B cell (primary cell): ENCODE results near the gene NHERF2. TPM values are rescaled to one million over a fixed set of nuclear protein-coding genes. Genes with fewer than 3 reads are reported as not detected.

Experiments
- ATAC-seq: fragments of 200-7000 bp; cut with Tn5 transposase; one replicate; pipeline ENCODE4 v1.10.0; 2021; ENCODE audit warnings: low read depth, mild to moderate bottlenecking, moderate number of reproducible peaks, moderate library complexity
- CTCF ChIA-PET: fragments of 350-600 bp; sonication (Branson Sonifier 250); formaldehyde crosslinking; loops from one replicate; lab custom pipeline; 2021; ENCODE audit warnings: antibody characterized with exemption, inconsistent platforms; lab: Charles Lee
- POLR2A ChIA-PET: fragments of 350-600 bp; sonication (Branson Sonifier 250); formaldehyde crosslinking; loops from one replicate; lab custom pipeline; 2021; ENCODE audit warnings: antibody characterized with exemption; lab: Charles Lee
- DNase-seq: peaks from one replicate; pipeline ENCODE4 v3.0.0; 2013
- H2AFZ ChIP-seq: 2 replicates; pipeline ENCODE4 v1.6.1; 2012; ENCODE audit warnings: mild to moderate bottlenecking, low read depth, low read length; ENCODE audit not compliant: insufficient read depth, poor library complexity, severe bottlenecking
- H3K27ac ChIP-seq, 2 donors: 1 replicate in 1 of 2; 2 replicates in 1 of 2; pipeline ENCODE4 v1.5.1; 2012 to 2013; ENCODE audit warnings: low read length in 2 of 2, mild to moderate bottlenecking in 2 of 2, moderate library complexity in 1 of 2
- H3K27me3 ChIP-seq, 4 experiments: fragments of 200-600 bp in 1 of 4; sonication (generic) in 1 of 4; replicated peaks in 1 of 4; 1 replicate in 2 of 4; 2 replicates in 2 of 4; pipeline versions ENCODE4 v1.6.1 to v1.7.0; 2013 to 2016; ENCODE audit warnings: low read length in 3 of 4, mild to moderate bottlenecking in 2 of 4, mixed read lengths in 1 of 4, moderate library complexity in 1 of 4; ENCODE audit not compliant: insufficient read depth in 4 of 4, control insufficient read depth in 3 of 4; ENCODE audit errors: control extremely low read depth in 1 of 4
- H3K36me3 ChIP-seq, 2 experiments: replicated peaks in 1 of 2; 1 replicate in 1 of 2; 2 replicates in 1 of 2; pipeline versions ENCODE4 v1.6.1 to v1.7.1; 2013; ENCODE audit warnings: low read length in 1 of 2; ENCODE audit not compliant: insufficient read depth in 2 of 2, control insufficient read depth in 1 of 2; ENCODE audit errors: control extremely low read depth in 1 of 2, extremely low read depth in 1 of 2
- H3K4me1 ChIP-seq, 2 donors: fragments of 200-600 bp in 1 of 2; sonication (generic) in 1 of 2; 1 replicate in 1 of 2; 2 replicates in 1 of 2; pipeline versions ENCODE4 v1.5.1 to v1.6.1; 2013 to 2017; ENCODE audit warnings: low read length in 2 of 2; ENCODE audit not compliant: control insufficient read depth in 2 of 2, insufficient read depth in 2 of 2
- H3K4me2 ChIP-seq: replicated peaks from 2 replicates; pipeline ENCODE3; 2012; ENCODE audit warnings: mild to moderate bottlenecking, low read depth, low read length; ENCODE audit not compliant: poor library complexity, severe bottlenecking
- H3K4me3 ChIP-seq, 5 experiments: fragments of 200-600 bp in 1 of 5; sonication (generic) in 1 of 5; 1 replicate in 3 of 5; 2 replicates in 2 of 5; pipeline versions ENCODE4 v1.5.1 to v1.7.0; 2011 to 2016; ENCODE audit warnings: low read length in 4 of 5, mild to moderate bottlenecking in 4 of 5, low read depth in 2 of 5, control low read depth in 1 of 5, moderate library complexity in 1 of 5; ENCODE audit not compliant: insufficient read depth in 1 of 5; ENCODE audit errors: control extremely low read depth in 1 of 5, extremely low read depth in 1 of 5
- H3K79me2 ChIP-seq: fragments of 200-600 bp; sonication (generic); one replicate; pipeline ENCODE4 v1.6.0; 2016; ENCODE audit warnings: low read length; ENCODE audit not compliant: control insufficient read depth, insufficient read depth
- H3K9ac ChIP-seq: fragments of 200-600 bp; sonication (generic); 2 replicates; pipeline ENCODE4 v1.6.1; 2017; ENCODE audit warnings: mild to moderate bottlenecking, low read length, moderate library complexity
- H3K9me3 ChIP-seq, 3 donors: one replicate each; pipeline versions ENCODE4 v1.6.1 to v1.7.1; 2013; ENCODE audit warnings: low read length in 2 of 3; ENCODE audit not compliant: control insufficient read depth in 2 of 3, insufficient read depth in 1 of 3; ENCODE audit errors: control extremely low read depth in 1 of 3
- H4K20me1 ChIP-seq: 2 replicates; pipeline ENCODE4 v1.6.0; 2012; ENCODE audit warnings: mild to moderate bottlenecking, low read length; ENCODE audit not compliant: insufficient read depth, control insufficient read depth, poor library complexity, severe bottlenecking
- H3K27ac Mint-ChIP-seq: one replicate; pipeline ENCODE4 v1.8.0; 2021; ENCODE audit warnings: mixed read lengths
- H3K27me3 Mint-ChIP-seq: one replicate; pipeline ENCODE4 v1.8.0; 2021; ENCODE audit warnings: mixed read lengths
- H3K4me1 Mint-ChIP-seq: one replicate; pipeline ENCODE4 v1.8.0; 2021; ENCODE audit warnings: mixed read lengths
- H3K4me3 Mint-ChIP-seq: one replicate; pipeline ENCODE4 v1.8.0; 2021; ENCODE audit warnings: mixed read lengths
- H3K9me3 Mint-ChIP-seq: one replicate; pipeline ENCODE4 v1.8.0; 2022; ENCODE audit warnings: mixed read lengths; ENCODE audit not compliant: insufficient read depth
- CTCF ChIP-seq: fragments of 200-600 bp; IDR thresholded peaks from one replicate; pipeline ENCODE4 v1.8.0; 2022; ENCODE audit warnings: antibody characterized with exemption, mild to moderate bottlenecking
- EZH2 ChIP-seq: IDR thresholded peaks from 2 replicates; pipeline ENCODE4 v1.6.1; 2012; ENCODE audit warnings: borderline replicate concordance, low read depth, mild to moderate bottlenecking, moderate library complexity, low read length; ENCODE audit not compliant: insufficient read depth, poor library complexity, severe bottlenecking
- WGBS: methylation state at CpG from one replicate; pipeline ENCODE4 v1.1.5; 2013; ENCODE audit warnings: missing lambda C conversion rate; ENCODE audit not compliant: insufficient coverage; 5-methylcytosine and 5-hydroxymethylcytosine counted together
- intact Hi-C: fragments of 100-400 bp; cut with micrococcal nuclease; formaldehyde crosslinking; loops from one replicate; pipeline ENCODE4 v1.10.0; 2022
- polyA plus RNA-seq: library from polyadenylated mRNA; depleted of rRNA; stranded (reverse); fragments of >200 nt; gene quantifications from 2 replicates; pipeline ENCODE4 v1.2.3, GENCODE V29; 2012
- total RNA-seq, 2 donors: library from RNA; stranded (reverse); fragments of 120-200 nt in 1 of 2; gene quantifications; 1 replicate in 1 of 2; 2 replicates in 1 of 2; pipeline versions ENCODE4 v1.2.3 to v1.2.4, GENCODE V29; 2013 to 2022

The NHERF2 gene
- total and polyA plus RNA-seq, 2 donors (not counting 1 experiment from before 2014, with no cell fraction given) = 1.8 to 2.2 TPM

DNA sequence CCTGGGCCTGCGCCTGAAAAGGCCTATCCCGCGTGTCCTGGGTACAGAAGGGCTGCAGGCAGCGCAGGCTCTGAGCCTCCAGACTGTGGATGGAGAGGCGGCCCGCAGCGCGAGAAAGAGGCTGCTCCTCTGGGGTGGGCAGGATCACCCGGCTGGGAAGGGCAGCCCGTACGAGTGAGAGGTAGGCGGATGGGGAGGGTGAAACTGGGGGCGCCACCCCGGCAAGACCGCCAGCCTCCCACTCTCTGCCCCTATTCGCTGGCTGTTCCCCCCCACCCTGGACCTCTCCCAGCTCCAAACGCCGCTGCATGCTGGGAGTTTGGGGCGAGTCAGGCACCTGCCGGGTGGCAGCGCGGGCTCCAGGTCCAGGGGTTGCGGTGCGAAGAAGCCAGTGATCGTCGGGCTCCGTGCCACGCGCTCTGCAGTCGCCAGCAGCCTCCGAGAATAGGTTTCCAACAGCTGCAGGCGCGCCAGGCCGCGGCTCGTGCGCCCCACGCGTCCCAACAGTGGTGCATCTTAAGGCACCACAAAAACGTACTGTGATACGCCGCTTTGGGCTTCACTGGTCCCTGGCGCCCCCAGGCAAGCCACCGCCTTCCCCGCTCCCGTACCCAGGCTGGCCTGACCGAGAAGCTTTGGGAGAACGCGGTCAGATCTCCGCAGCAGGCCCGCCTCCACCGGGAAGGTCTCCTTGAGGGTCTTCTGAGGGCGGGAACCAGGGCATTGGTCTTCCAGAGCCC lies 46.5 kb upstream of the NHERF2 start:
- Mint-ChIP-seq H3K4me1 (peaks cover 18% of the 10 kb centered on the region), H3K27ac (no peak overlapping the region), H3K27me3 (peaks cover 6% of the 10 kb centered on the region), H3K4me3 (no peak overlapping the region), H3K9me3 (no peaks in the 10 kb centered on the region)
- Histone ChIP-seq H3K79me2 (peaks cover under 1% of the 10 kb centered on the region), H3K4me2 (no peak overlapping the region), H3K9ac (no peak overlapping the region), H4K20me1 (peaks cover 20% of the 10 kb centered on the region), H3K27ac (no peak overlapping the region), H3K9me3 (peaks cover 0 to 4% (median 0%) of the 10 kb centered on the region in 3 donors), H3K27me3 (peaks cover 0 to 65% (median 20%) of the 10 kb centered on the region in 4 experiments), H3K36me3 (peaks cover 0 to 32% of the 10 kb centered on the region in 2 experiments), H3K4me1 (peaks cover 16 to 32% of the 10 kb centered on the region in 2 donors), H2AFZ (no peak overlapping the region), H3K4me3 (no peak overlapping the region)
- DNase-seq (no peak), ATAC-seq (no peak)
- WGBS = 8% methylated on average over 45 of the region's 53 CpGs
- CTCF ChIA-PET = interaction anchor here (0.7 kb wide), 1 partner anchor 9 kb away, joined by 3 read pairs; the partner anchor contains the start of gene TBL3
- TF ChIP-seq EZH2 (no peak), CTCF (no peak)
- POLR2A ChIA-PET = no interaction called here
- intact Hi-C loops = no loop called here

GRCh38 chr16:1980770-1981087 lies 46.0 kb upstream of the NHERF2 start:
- ATAC-seq = no peak

More at GRCh38 chr16:1980770-1981087, 46.0 kb upstream of the NHERF2 start:
- CTCF ChIA-PET = interaction anchor here (0.7 kb wide), 1 partner anchor 10 kb away, joined by 3 read pairs; the partner anchor contains the start of gene TBL3
- no peak for DNase-seq
- peaks cover 0 to 64% (median 20%) of the 10 kb centered on the region in 4 experiments for H3K27me3 ChIP-seq
- H3K4me2 ChIP-seq = no peak overlapping the region
- peaks cover 16 to 35% of the 10 kb centered on the region in 2 donors for H3K4me1 ChIP-seq
- POLR2A ChIA-PET = no interaction called here
- H3K9me3 ChIP-seq = peaks cover 0 to 4% (median 0%) of the 10 kb centered on the region in 3 donors
- Mint-ChIP-seq H3K9me3 (no peaks in the 10 kb centered on the region), H3K27me3 (peaks cover 6% of the 10 kb centered on the region), H3K27ac (no peak overlapping the region), H3K4me3 (no peak overlapping the region), H3K4me1 (peaks cover 22% of the 10 kb centered on the region)
- H3K4me3 ChIP-seq = no peak overlapping the region
- TF ChIP-seq CTCF (no peak), EZH2 (no peak)
- H3K36me3 ChIP-seq = peaks cover 0 to 31% of the 10 kb centered on the region in 2 experiments
- H3K79me2 ChIP-seq = no peaks in the 10 kb centered on the region
- no peak overlapping the region for H3K9ac ChIP-seq
- no peak overlapping the region for H2AFZ ChIP-seq
- intact Hi-C loops = no loop called here
- H3K27ac ChIP-seq = no peak overlapping the region
- 29% methylated on average over 16 of the region's 16 CpGs for WGBS
- H4K20me1 ChIP-seq = peaks cover 16% of the 10 kb centered on the region
